GM18505 (cell line): ENCODE results near the gene CNIH2.

ENCODE experiments used
- ATAC-seq: cut with Tn5 transposase; IDR thresholded peaks from one replicate; pipeline ENCODE4 v1.9.1; 2021; ENCODE audit not compliant: unreplicated experiment
- POLR2A ChIP-seq: IDR thresholded peaks from 4 replicates; pipeline ENCODE4 v1.6.1; 2011; ENCODE audit warnings: borderline replicate concordance; ENCODE audit not compliant: insufficient read depth, insufficient read length; ENCODE audit errors: extremely low read depth

CNIH2 gene

DNA sequence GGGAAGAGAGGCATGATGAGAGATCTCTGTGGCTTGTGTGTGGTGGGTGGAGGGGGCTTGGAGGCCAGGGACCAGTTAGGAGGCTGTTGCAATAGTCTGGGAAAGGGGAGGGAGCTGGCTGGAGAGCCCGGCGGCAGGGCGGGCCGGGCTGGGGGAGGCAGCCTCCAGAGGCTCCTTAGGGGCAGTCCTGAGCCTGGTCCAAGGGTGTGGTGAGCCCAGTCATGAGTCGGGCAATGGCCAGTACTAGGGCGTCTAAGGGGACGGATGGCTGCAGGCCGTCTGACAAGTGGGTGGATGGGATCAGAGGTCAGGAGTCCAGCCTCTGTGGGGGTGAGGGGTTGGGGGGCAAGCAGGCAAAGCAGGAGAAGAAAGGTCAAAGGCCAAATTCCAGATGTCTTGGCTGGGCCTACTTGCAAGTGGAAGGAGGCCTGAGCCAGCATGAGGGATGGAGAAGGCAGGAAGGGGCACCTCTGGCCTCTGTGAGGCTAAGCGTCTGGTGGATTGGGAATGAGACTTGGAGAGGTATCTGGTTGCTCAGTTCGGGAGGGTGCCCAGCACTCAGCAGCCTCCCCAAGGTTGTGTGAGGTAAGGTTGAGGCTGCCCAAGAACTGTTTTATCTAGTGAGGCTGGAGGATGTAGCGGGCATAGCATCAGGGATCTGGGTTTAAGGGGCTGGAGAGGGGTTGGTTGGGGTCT is 44.9 kb downstream of the CNIH2 start:
- no peak for TF ChIP-seq POLR2A
- ATAC-seq = no peak

DNA sequence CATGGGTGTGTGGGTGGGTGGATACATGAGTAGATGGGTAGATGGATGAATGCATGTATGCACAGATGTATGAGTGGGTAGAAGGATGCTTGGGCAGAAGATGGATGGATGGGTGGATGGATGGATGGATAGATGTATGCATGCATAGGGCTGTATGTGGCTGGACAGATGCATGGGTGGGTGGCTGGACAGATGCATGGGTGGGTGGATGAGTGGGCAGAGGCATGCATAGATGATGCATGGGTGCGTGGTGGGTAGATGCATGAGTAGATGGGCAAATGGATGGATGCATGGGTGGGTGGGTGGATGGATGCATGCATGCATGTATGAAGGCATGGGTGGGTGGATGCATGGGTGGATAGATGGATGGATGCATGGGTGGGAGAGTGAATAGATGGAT is 45.7 kb downstream of the CNIH2 start:
- no peak for ATAC-seq
- TF ChIP-seq POLR2A = no peak

DNA sequence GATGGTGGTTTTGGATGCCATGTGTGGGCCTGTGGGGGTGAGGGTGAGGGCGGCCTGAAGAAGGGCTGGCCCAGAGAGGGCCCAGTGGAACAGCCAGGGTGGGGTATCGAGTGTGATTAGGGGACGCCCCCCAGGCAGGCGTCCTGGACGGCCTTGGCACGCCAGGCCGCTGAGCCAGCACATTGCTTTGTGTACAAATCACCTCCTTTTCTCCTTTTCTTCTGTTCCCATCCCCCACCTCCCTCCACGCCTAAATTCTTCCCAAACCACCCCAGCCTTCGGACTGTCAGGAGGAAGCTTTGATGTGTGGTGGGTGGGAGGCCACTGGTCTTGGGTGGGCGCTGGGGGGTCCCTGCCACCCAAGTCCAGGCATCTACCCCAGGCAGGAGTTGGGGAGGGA is 46.7 kb downstream of the CNIH2 start:
- no peak for TF ChIP-seq POLR2A
- ATAC-seq = no peak

DNA sequence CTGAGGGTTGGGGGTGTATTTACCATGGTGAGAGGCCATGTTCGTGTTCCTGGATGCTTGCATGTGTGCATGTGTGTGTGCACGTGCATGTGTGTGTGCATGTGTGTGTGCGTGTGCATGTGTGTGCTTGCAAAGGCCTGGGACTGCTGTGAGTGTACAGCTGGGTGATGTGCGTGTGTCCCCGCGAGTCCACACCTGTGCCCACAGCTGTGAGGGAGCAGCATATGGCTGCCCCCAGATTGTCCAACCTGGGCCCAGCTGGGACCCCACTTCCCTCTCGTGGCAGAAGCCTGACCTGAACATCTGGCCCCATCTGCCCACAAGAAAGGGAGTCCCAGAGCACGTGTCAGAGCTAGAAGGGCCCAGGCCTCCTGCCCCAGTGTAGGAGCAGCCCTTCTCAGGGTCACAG is 47.3 kb downstream of the CNIH2 start:
- ATAC-seq = no peak
- no peak for TF ChIP-seq POLR2A

DNA sequence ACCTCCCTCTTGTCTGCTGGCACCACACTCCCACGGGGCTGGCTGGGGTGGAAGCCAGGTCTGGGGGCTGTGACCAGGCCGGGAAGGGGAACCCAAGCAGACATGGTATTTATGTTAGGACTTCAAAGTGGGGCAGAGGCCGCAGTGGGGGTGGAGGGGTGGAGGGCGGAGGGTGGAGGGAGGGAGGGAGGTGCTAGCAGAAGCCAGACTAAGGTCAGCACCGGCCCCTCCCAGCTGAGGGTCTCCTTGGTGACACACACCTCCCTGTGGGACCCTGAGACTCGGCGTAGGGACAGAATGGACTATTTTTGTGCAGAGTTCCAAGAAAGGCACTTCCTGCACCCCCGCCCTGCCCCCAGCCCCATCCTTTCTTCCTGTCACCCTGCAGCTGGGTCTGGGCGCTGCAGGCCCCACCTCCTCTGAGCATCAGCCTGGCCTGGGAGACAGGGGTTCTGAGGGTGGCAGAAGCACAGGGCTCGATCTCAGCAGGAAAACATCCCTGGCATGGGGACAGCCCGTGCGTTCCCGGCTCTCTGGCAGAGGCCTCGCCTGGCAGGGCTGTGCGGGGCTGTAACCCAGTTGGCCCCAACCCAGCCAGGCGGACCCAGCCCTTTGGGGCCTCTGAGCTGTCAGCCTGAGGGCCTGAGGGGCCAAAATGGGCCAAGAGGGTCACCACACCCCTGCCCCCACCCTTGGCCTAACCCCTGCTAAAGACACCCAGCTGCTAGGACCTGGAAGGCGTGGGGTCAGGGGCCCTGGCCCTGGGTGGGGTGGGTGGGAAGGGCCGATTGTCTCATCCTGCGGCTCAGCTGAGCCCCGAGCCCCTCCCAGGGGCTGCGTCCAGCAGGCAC is 48.5 kb downstream of the CNIH2 start:
- ATAC-seq = no peak
- no peak for TF ChIP-seq POLR2A

DNA sequence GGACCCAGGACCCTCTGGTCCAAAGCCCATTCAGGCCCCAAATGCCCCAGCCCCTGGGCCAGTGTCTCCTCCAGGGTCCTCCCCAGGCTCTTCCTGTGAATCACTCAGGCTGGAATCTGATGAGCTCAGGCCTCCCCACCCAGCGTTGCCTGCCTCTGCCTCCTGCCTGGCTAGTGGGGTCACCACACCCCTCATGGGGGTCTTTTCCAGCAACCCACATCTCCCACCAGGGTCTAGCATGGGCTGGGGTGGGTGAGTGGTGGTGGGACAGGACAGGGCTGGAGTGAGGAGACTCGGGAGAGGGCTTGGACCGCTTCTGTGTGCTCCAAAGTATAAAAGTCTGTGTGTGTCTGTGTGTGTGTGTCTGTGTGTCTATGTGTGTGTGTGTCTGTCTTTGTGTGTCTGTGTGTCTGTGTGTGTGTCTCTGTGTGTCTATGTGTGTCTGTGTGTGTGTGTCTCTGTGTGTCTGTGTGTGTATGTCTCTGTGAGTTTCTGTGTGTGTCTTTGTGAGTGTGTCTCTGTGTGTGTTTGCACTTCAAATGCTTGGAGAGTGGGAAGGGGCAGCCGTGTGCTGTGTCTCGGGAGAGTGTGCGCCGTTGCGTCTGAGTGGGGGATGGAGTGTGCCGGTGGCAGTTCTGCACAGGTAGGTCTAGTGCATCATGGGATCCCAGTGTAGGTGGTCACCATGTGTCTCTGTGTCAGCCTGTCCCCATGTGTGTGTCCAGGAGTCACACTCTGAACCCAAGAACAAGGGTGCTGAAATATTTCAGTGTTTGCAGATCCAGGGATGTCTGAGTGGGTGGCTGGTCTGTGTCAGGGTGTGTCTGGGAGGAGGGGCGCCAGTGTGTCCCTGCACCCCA is 49.4 kb downstream of the CNIH2 start:
- no peak for TF ChIP-seq POLR2A
- no peak for ATAC-seq

DNA sequence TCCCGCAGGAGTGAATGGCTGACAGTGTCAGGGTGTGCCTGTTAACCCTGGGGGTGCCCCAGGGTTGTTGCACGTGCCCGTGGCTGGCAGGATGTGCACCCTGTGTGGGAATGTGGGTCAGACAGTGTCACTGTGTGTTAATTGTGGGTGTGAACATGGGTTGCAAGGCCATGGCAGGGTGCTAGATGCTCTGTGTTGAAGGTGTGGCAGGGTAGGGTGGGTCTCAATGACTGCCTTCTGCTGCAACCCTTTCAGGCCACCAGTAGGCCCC is 50.0 kb downstream of the CNIH2 start:
- TF ChIP-seq POLR2A = no peak
- ATAC-seq = no peak

DNA sequence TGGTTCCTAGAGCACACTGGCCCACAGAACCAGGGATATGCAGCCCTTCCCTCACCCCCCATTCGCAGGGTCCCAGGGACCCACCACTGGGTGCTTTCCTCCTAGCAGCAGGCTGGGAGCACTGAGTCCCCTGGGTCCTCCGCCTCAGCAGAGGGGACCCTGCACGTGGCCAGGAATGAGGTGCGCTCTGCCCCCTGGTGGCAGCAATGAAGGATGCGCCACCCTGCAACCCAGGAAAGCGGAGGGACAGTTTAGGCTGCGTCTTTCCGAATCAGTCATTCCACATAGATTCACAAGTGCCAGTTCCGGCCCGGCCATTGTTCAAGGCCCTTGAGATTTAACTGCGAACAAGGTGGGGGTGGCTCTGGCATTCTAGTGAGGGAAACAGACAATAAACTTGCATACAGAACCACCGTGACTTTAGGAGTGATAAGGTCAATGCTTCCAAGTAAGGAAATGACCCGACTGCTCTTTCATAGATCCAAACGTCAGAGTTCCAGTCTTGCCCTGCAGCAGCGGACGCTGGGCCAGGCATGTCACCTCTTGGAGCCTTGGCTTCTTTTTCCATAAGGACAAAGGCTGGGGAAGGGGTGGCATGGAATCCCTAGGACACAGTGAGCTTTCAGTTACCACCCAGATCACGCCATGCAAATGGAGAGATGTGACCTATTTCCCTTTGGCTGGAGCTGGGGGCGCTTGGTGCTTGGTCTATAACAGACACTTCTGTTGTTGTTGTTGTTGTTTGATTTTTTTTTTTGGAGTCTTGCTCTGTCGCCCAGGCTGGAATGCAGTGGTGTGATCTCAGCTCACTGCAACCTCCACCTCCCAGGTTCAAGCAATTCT is 50.5 kb downstream of the CNIH2 start:
- no peak for TF ChIP-seq POLR2A
- ATAC-seq = peak; percentile 63

DNA sequence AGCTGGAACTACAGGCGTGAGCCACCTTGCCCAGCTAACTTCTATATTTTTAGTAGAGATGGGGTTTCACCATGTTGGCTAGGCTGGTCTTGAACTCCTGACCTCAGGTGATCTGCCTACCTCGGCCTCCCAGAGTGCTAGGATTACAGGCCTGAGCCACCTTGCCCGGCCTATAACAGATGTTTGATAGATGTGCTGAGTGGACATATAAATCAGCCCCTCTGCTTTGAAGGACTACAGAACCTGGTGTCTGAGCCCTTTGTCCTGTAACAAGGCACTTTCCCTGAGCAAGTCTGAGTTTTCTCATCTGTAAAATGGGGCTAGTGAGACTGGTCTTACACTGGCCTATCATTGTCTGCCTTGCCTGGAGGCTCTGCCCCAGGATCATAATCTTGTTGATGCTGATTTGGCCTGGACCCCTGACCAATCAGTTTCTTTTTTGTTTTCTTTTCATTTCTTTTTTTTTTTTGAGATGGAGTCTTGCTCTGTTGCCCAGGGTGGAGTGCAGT is 51.2 kb downstream of the CNIH2 start:
- no peak for ATAC-seq
- TF ChIP-seq POLR2A = no peak

DNA sequence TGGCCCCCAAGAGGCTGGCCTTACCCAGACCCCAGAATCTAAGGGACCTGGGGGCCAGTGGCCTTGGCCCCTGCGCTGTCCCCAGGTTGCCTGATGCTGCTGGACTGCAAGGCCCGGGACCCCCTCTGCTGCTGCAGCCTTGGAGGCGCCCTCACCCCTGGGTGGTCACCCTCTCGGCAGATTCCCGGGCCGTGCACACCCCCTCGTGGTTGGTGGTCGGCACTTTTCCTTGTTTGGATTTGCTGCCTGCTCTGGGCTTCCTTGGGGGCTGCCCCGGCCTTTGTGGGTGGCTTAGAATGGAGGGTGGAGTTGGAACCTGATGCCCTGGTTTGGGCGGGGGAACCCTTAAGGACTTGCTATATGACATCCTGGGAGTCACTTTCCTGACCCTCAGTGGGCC is 53.0 kb downstream of the CNIH2 start:
- ATAC-seq = no peak
- TF ChIP-seq POLR2A = no peak

DNA sequence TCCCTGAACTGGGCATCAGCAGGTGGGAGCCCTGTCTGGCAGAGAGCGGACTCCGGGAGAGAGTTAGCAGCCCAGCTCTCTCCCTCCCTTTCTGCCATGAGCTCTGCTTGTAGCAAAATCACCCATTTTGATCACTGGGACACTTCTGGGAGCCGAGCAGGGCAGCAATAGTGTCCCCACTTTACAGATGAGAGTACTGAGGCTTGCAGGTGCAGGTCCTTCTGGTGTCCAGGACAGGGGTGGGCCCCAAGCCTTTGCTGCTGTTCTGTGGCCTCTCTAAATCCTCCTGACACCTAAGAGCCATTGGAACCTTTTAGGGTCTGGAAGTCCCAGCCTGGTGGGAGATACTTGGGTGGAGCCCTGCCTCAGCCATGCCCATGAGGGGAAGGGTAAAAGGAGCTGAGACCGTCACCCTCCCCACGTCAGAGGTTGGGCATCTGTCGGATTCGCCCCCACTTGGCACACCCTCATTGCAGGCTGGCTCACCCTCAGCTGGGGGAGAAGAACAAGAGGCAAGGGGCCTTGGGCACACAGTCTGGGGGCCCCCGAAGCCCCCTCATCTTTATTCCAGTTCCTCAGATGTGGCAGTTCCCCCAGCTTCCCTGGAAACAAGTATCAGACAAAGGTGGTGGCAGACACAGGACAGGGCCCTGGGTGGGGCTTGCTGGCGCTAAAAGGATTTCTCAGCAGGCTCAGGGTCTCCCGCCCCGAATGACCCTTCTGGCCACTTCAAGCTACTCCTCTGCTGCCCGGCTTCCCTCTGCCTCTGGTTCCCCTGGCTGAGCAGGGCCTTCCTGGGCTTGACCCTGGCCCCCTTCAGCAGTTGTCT is 53.8 kb downstream of the CNIH2 start:
- ATAC-seq = no peak

DNA sequence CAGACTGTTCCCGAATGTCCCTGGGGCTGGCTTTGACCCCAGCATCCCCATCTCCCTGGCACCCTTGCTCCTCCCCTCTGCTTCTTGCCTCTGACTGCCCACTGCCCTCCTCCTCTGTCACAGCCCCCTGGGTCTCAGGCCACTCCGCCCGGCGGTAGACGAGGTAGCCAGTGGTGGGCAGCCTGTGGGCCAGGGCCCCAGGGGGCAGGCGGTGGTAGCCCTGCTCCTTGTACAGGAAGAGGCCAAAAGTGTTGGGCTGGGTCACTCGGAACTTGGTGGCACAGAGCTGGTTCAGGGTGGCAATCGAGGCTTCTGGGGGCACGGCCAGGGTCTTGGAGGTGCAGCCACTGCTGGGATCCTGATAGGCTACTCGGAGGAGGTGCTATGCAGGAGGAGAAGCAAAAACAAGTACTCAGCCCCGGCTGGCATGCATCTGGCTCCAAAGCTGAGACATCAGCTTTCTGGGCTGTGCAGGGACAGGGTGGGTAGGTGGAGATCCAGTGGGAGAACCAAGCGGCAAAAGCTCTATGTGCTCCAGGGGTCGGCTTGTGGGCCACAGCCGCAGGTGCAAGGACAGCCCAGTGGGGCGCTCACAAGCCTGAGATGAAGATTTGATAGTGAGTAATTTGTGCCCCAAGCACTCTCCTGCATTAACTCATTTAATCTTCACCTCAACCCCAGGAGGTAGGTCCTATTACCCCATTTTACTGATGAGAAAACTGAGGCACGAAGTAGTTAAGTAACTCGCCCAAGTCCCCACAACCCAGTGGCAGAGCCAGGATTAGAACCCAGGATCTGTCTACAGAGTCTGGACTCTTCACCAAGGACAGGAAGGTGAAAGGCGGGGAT is 54.6 kb downstream of the CNIH2 start:
- no peak for TF ChIP-seq POLR2A
- no peak for ATAC-seq

More for the DNA sequence above, 53.8 kb downstream of the CNIH2 start:
- no peak for TF ChIP-seq POLR2A
